SK-N-SH (cell line): ENCODE data around the gene ASIP. TPM values are rescaled to one million over a fixed set of nuclear protein-coding genes. Genes with fewer than 3 reads are reported as not detected.

Experiments
- CTCF ChIA-PET: fragments of 300-600, 350-600 bp; formaldehyde crosslinking; extraction: SDS; loops from one replicate; lab custom pipeline; 2021; lab: Yijun Ruan, JAX
- POLR2A ChIA-PET: fragments of 350-600 bp; sonication (Branson Sonifier 250); formaldehyde crosslinking; extraction: SDS; loops from one replicate; lab custom pipeline; 2020; ENCODE audit warnings: antibody characterized with exemption, inconsistent platforms; lab: Yijun Ruan, JAX
- DNase-seq: peaks from one replicate; pipeline ENCODE4 v3.0.0; 2012
- H2AFZ ChIP-seq: fragments of 200-600 bp; sonication (generic); 2 replicates; pipeline ENCODE4 v1.8.1; 2016; ENCODE audit warnings: antibody characterized with exemption, mild to moderate bottlenecking, low read depth
- H3F3A ChIP-seq: fragments of 200-600 bp; sonication (generic); replicated peaks from 2 replicates; pipeline ENCODE3; 2016; ENCODE audit warnings: antibody characterized with exemption, mild to moderate bottlenecking; ENCODE audit not compliant: insufficient read depth
- H3K27ac ChIP-seq, 2 experiments: fragments of 200-500 bp in 1 of 2; fragments of 200-600 bp in 1 of 2; sonication (Bioruptor generic) in 1 of 2; sonication (generic), shearing (Covaris generic) in 1 of 2; 2 replicates each; pipeline versions ENCODE4 v1.5.1 to v1.6.1; 2014 to 2016; ENCODE audit warnings: low read depth in 2 of 2, inconsistent platforms in 1 of 2, low read length in 1 of 2, mild to moderate bottlenecking in 1 of 2, mixed read lengths in 1 of 2
- H3K27me3 ChIP-seq: fragments of 200-600 bp; sonication (generic), shearing (Covaris generic); 2 replicates; pipeline ENCODE4 v1.6.1; 2016; ENCODE audit warnings: mixed run types; ENCODE audit not compliant: insufficient read depth
- H3K36me3 ChIP-seq, 2 experiments: fragments of 200-500 bp in 1 of 2; fragments of 200-600 bp in 1 of 2; sonication (Bioruptor generic) in 1 of 2; sonication (generic) in 1 of 2; replicated peaks in 1 of 2; 2 replicates each; pipeline versions ENCODE3 to v1.5.1; 2014 to 2016; ENCODE audit warnings: low read length in 1 of 2, mild to moderate bottlenecking in 1 of 2; ENCODE audit not compliant: insufficient read depth in 2 of 2, control insufficient read depth in 1 of 2
- H3K4me1 ChIP-seq, 2 experiments: fragments of 200-500 bp in 1 of 2; fragments of 200-600 bp in 1 of 2; sonication (Bioruptor generic) in 1 of 2; sonication (generic), shearing (Covaris generic) in 1 of 2; 2 replicates each; pipeline versions ENCODE4 v1.5.1 to v1.6.1; 2014 to 2016; ENCODE audit warnings: low read depth in 1 of 2, low read length in 1 of 2, mixed run types in 1 of 2; ENCODE audit not compliant: insufficient read depth in 2 of 2, control insufficient read depth in 1 of 2
- H3K4me2 ChIP-seq: fragments of 200-600 bp; sonication (generic), shearing (Covaris generic); 2 replicates; pipeline ENCODE4 v1.6.1; 2017; ENCODE audit warnings: mixed run types
- H3K4me3 ChIP-seq, 2 experiments: fragments of 200-500 bp in 1 of 2; fragments of 200-600 bp in 1 of 2; sonication (Bioruptor generic) in 1 of 2; sonication (generic), shearing (Covaris generic) in 1 of 2; 2 replicates each; pipeline versions ENCODE4 v1.5.1 to v1.8.1; 2014 to 2016; ENCODE audit warnings: low read depth in 2 of 2, inconsistent platforms in 1 of 2, low read length in 1 of 2, mild to moderate bottlenecking in 1 of 2, mixed read lengths in 1 of 2, moderate library complexity in 1 of 2
- H3K79me2 ChIP-seq: fragments of 200-600 bp; sonication (generic); 2 replicates; pipeline ENCODE4 v1.8.1; 2017; ENCODE audit warnings: mild to moderate bottlenecking; ENCODE audit not compliant: insufficient read depth
- H3K9ac ChIP-seq: fragments of 200-600 bp; sonication (generic); 2 replicates; pipeline ENCODE4 v1.6.1; 2017; ENCODE audit warnings: mixed run types
- H3K9me2 ChIP-seq: fragments of 200-600 bp; sonication (generic); 2 replicates; pipeline ENCODE4 v1.6.1; 2017; ENCODE audit warnings: mixed run types
- H3K9me3 ChIP-seq: fragments of 200-600 bp; sonication (generic); 2 replicates; pipeline ENCODE4 v1.6.1; 2017; ENCODE audit warnings: mixed run types, mild to moderate bottlenecking, moderate library complexity
- H4K20me1 ChIP-seq: fragments of 200-600 bp; sonication (generic); 2 replicates; pipeline ENCODE4 v1.6.1; 2017; ENCODE audit warnings: mild to moderate bottlenecking, mixed run types; ENCODE audit not compliant: insufficient read depth
- CHD2 ChIP-seq: fragments of 150-350 bp; IDR thresholded peaks from 2 replicates; pipeline ENCODE4 v1.6.1; 2018; ENCODE audit warnings: low read length; ENCODE audit not compliant: partially characterized antibody
- EP300 ChIP-seq, 2 experiments: IDR thresholded peaks; 2 replicates each; pipeline versions ENCODE4 v1.4.0 to v1.6.1; 2012; ENCODE audit warnings: borderline replicate concordance in 1 of 2, low read depth in 1 of 2, low read length in 1 of 2
- GATA2 ChIP-seq: sonication (generic); formaldehyde crosslinking; IDR thresholded peaks from 2 replicates; pipeline ENCODE4 v1.5.0; 2020; ENCODE audit warnings: mild to moderate bottlenecking, missing genetic modification reagents
- JUND ChIP-seq: IDR thresholded peaks from 2 replicates; pipeline ENCODE4 v1.4.0; 2012
- NRF1 ChIP-seq: IDR thresholded peaks from 2 replicates; pipeline ENCODE4 v1.6.1; 2012; ENCODE audit warnings: low read depth, mild to moderate bottlenecking, low read length
- RCOR1 ChIP-seq: fragments of 150-350 bp; IDR thresholded peaks from 2 replicates; pipeline ENCODE4 v1.6.1; 2017; ENCODE audit warnings: antibody characterized with exemption, low read length
- RFX5 ChIP-seq: IDR thresholded peaks from 2 replicates; pipeline ENCODE4 v1.6.1; 2012; ENCODE audit warnings: mild to moderate bottlenecking, improper control_type of control experiment, low read length
- SIN3A ChIP-seq: IDR thresholded peaks from 2 replicates; pipeline ENCODE4 v1.6.1; 2012; ENCODE audit warnings: low read depth, mild to moderate bottlenecking, low read length, moderate library complexity, borderline replicate concordance
- TEAD4 ChIP-seq: IDR thresholded peaks from 2 replicates; pipeline ENCODE4 v1.4.0; 2012; ENCODE audit warnings: mild to moderate bottlenecking, borderline replicate concordance; ENCODE audit not compliant: insufficient read depth
- WGBS: methylation state at CpG from one replicate; pipeline ENCODE4 v1.1.6; 2017; ENCODE audit warnings: low lambda C conversion rate; 5-methylcytosine and 5-hydroxymethylcytosine counted together
- polyA plus RNA-seq, 3 experiments: library from polyadenylated mRNA; depleted of rRNA; stranded (reverse); fragments of >200 nt; gene quantifications; 2 replicates each; pipeline ENCODE4 v1.2.3, GENCODE V29; 2012
- TF ChIP-seq, protein P1 (sequence below): IDR thresholded peaks from 2 replicates; pipeline ENCODE4 v1.6.1; 2012; ENCODE audit warnings: mild to moderate bottlenecking, low read depth, low read length, moderate library complexity
- TF ChIP-seq, protein P2 (sequence below): IDR thresholded peaks from 2 replicates; pipeline ENCODE4 v1.4.0; 2012; ENCODE audit warnings: low read depth, borderline replicate concordance
- TF ChIP-seq, protein P3 (sequence below): IDR thresholded peaks from 2 replicates; pipeline ENCODE4; 2012

The ASIP gene
- polyA plus RNA-seq, 1 of the 3 experiments (the other 2 are of a cell fraction) = 0.15 TPM

DNA sequence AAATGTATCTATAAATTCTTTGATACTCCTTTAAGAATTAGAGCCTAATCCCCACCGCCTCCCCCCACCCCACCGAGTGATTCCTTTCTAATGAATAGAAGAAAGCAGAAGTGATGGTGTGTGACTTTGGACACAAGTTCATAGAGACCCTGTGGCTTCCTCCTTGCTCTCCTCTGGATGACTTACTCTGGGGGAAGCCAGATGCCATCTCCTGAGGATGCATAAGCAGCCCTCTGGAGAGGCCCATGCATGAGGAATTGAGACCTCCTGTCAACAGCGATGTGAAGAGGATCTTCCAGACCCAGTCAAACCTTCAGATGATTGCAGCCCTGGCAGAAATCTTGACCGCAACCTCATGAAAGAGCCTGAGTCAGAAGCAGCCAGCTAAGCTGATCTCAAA lies 40.8 kb downstream of the ASIP start:
- Histone ChIP-seq H4K20me1 (no peaks in the 10 kb centered on the region), H3K4me3 (no peak overlapping the region), H3K9me3 (no peaks in the 10 kb centered on the region), H3K4me1 (no peaks in the 10 kb centered on the region), H3F3A (no peaks in the 10 kb centered on the region), H3K27ac (no peak overlapping the region), H3K79me2 (no peaks in the 10 kb centered on the region), H2AFZ (no peak overlapping the region), H3K4me2 (no peak overlapping the region), H3K9ac (no peak overlapping the region), H3K27me3 (no peaks in the 10 kb centered on the region), H3K36me3 (peaks cover 31 to 67% of the 10 kb centered on the region in 2 experiments), H3K9me2 (no peaks in the 10 kb centered on the region)
- TF ChIP-seq RFX5 (no peak), SIN3A (no peak), GATA2 (CRISPR knock-in tag) (no peak), CHD2 (no peak), EP300 (IDR thresholded peaks at IDR 0.05; ENCODE audit: borderline replicate concordance in 1 of 2, low read depth in 1 of 2, low read length in 1 of 2) (no peak)
- TF ChIP-seq, protein P1, sequence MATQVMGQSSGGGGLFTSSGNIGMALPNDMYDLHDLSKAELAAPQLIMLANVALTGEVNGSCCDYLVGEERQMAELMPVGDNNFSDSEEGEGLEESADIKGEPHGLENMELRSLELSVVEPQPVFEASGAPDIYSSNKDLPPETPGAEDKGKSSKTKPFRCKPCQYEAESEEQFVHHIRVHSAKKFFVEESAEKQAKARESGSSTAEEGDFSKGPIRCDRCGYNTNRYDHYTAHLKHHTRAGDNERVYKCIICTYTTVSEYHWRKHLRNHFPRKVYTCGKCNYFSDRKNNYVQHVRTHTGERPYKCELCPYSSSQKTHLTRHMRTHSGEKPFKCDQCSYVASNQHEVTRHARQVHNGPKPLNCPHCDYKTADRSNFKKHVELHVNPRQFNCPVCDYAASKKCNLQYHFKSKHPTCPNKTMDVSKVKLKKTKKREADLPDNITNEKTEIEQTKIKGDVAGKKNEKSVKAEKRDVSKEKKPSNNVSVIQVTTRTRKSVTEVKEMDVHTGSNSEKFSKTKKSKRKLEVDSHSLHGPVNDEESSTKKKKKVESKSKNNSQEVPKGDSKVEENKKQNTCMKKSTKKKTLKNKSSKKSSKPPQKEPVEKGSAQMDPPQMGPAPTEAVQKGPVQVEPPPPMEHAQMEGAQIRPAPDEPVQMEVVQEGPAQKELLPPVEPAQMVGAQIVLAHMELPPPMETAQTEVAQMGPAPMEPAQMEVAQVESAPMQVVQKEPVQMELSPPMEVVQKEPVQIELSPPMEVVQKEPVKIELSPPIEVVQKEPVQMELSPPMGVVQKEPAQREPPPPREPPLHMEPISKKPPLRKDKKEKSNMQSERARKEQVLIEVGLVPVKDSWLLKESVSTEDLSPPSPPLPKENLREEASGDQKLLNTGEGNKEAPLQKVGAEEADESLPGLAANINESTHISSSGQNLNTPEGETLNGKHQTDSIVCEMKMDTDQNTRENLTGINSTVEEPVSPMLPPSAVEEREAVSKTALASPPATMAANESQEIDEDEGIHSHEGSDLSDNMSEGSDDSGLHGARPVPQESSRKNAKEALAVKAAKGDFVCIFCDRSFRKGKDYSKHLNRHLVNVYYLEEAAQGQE = no peak
- TF ChIP-seq, protein P2, sequence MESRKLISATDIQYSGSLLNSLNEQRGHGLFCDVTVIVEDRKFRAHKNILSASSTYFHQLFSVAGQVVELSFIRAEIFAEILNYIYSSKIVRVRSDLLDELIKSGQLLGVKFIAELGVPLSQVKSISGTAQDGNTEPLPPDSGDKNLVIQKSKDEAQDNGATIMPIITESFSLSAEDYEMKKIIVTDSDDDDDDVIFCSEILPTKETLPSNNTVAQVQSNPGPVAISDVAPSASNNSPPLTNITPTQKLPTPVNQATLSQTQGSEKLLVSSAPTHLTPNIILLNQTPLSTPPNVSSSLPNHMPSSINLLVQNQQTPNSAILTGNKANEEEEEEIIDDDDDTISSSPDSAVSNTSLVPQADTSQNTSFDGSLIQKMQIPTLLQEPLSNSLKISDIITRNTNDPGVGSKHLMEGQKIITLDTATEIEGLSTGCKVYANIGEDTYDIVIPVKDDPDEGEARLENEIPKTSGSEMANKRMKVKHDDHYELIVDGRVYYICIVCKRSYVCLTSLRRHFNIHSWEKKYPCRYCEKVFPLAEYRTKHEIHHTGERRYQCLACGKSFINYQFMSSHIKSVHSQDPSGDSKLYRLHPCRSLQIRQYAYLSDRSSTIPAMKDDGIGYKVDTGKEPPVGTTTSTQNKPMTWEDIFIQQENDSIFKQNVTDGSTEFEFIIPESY = no peak
- WGBS = 98% methylated on average over 4 of the region's 4 CpGs
- ChIA-PET POLR2A (no interaction called here), CTCF (interaction anchor here (1.1 kb wide), 1 partner anchor 30 kb away, joined by 3 read pairs; no protein-coding TSS in a partner anchor)
- no peak for DNase-seq

DNA sequence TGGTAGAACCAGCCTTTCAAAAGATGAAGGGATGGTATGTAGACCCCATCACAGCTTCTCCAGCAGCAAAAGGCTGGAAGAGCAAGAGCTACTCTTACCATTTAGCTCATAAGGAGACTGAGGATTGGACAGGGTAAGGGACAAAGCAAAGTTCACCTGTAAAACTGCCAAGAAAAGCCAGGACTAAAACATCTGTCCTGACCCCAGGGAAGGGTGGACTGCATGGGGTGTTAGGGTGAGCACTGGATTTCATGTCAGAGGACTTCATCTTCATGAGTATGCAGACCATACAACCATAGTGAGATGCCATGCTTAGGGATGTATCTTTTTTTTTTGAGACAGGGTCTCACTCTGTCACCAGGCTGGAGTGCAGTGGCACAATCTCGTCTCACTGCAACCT lies 42.6 kb downstream of the ASIP start:
- H3F3A ChIP-seq = no peaks in the 10 kb centered on the region
- no peak for DNase-seq
- no peak overlapping the region for H3K27ac ChIP-seq
- H3K27me3 ChIP-seq = no peaks in the 10 kb centered on the region
- no peaks in the 10 kb centered on the region for H3K9me2 ChIP-seq
- H2AFZ ChIP-seq = no peak overlapping the region
- 90% methylated on average over 1 of the region's 1 CpG for WGBS
- no peak overlapping the region for H3K9ac ChIP-seq
- H3K4me1 ChIP-seq = no peaks in the 10 kb centered on the region
- peaks cover 31 to 72% of the 10 kb centered on the region in 2 experiments for H3K36me3 ChIP-seq
- H4K20me1 ChIP-seq = no peaks in the 10 kb centered on the region
- CTCF ChIA-PET = no interaction called here
- H3K4me3 ChIP-seq = no peak overlapping the region
- H3K4me2 ChIP-seq = no peak overlapping the region
- H3K79me2 ChIP-seq = no peaks in the 10 kb centered on the region
- POLR2A ChIA-PET = no interaction called here
- no peaks in the 10 kb centered on the region for H3K9me3 ChIP-seq
- TF ChIP-seq, protein P2 = no peak
- TF ChIP-seq RCOR1 (no peak), TEAD4 (no peak), NRF1 (no peak), CHD2 (no peak), JUND (no peak)
- TF ChIP-seq, protein P3, sequence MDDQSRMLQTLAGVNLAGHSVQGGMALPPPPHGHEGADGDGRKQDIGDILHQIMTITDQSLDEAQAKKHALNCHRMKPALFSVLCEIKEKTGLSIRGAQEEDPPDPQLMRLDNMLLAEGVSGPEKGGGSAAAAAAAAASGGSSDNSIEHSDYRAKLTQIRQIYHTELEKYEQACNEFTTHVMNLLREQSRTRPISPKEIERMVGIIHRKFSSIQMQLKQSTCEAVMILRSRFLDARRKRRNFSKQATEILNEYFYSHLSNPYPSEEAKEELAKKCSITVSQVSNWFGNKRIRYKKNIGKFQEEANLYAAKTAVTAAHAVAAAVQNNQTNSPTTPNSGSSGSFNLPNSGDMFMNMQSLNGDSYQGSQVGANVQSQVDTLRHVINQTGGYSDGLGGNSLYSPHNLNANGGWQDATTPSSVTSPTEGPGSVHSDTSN = no peak
- TF ChIP-seq, protein P1 = no peak
